Activated CD4-positive, alpha-beta T cell treated with anti-CD3 and anti-CD28 coated beads, Interleukin-2, amount 10 ng/mL, durations not matched to agents 7 days and 5 days (primary cell): ENCODE results near the gene LNPEP. TPM values are rescaled to one million over a fixed set of nuclear protein-coding genes. Genes with fewer than 3 reads are reported as not detected.
"Not testable (repeated sequence)": the region's sequence is repeated elsewhere in the genome, so short reads cannot be mapped to it uniquely, and the experiment has no call there.

Source experiments
- CTCF ChIA-PET: fragments of 350-600 bp; sonication (Branson Sonifier 250); formaldehyde crosslinking; loops from one replicate; lab custom pipeline; 2021; ENCODE audit warnings: antibody characterized with exemption; lab: Charles Lee
- POLR2A ChIA-PET: fragments of 350-600 bp; sonication (Branson Sonifier 250); formaldehyde crosslinking; loops from one replicate; lab custom pipeline; 2021; ENCODE audit warnings: antibody characterized with exemption; lab: Charles Lee
- DNase-seq: peaks from one replicate; pipeline ENCODE4 v3.0.0-alpha.2; 2020
- H3K27ac Mint-ChIP-seq: one replicate; pipeline ENCODE4 v1.8.0; 2021; ENCODE audit warnings: mild to moderate bottlenecking, moderate library complexity, mixed read lengths
- H3K27me3 Mint-ChIP-seq: one replicate; pipeline ENCODE4 v1.8.0; 2021; ENCODE audit warnings: mixed read lengths
- H3K36me3 Mint-ChIP-seq: one replicate; pipeline ENCODE4 v1.8.0; 2021; ENCODE audit warnings: low read depth, mixed read lengths
- H3K4me1 Mint-ChIP-seq: one replicate; pipeline ENCODE4 v1.8.0; 2021; ENCODE audit warnings: mixed read lengths
- H3K4me3 Mint-ChIP-seq: one replicate; pipeline ENCODE4 v1.8.0; 2021; ENCODE audit warnings: mild to moderate bottlenecking, moderate library complexity, mixed read lengths
- H3K9me3 Mint-ChIP-seq: one replicate; pipeline ENCODE4 v1.8.0; 2021; ENCODE audit warnings: mixed read lengths
- total RNA-seq, 2 experiments: library from RNA; stranded (reverse); gene quantifications; one replicate each; pipeline ENCODE4 v1.2.3, GENCODE V29; 2021

Gene LNPEP
- total RNA-seq, 2 experiments from 2014 or later, result 91.4 to 97.2 TPM

GRCh38 chr5:97077246-97077645 is 141.4 kb downstream of the LNPEP start:
- no peak for DNase-seq
- peaks cover 5% of the 10 kb centered on the region for H3K27me3 Mint-ChIP-seq
- ChIA-PET CTCF (no interaction called here), POLR2A (no interaction called here)
- H3K9me3 Mint-ChIP-seq, result no peaks in the 10 kb centered on the region
- no peak overlapping the region for H3K4me3 Mint-ChIP-seq
- no peaks in the 10 kb centered on the region for H3K36me3 Mint-ChIP-seq
- H3K4me1 Mint-ChIP-seq, result peaks cover 21% of the 10 kb centered on the region
- H3K27ac Mint-ChIP-seq, result no peak overlapping the region

DNA sequence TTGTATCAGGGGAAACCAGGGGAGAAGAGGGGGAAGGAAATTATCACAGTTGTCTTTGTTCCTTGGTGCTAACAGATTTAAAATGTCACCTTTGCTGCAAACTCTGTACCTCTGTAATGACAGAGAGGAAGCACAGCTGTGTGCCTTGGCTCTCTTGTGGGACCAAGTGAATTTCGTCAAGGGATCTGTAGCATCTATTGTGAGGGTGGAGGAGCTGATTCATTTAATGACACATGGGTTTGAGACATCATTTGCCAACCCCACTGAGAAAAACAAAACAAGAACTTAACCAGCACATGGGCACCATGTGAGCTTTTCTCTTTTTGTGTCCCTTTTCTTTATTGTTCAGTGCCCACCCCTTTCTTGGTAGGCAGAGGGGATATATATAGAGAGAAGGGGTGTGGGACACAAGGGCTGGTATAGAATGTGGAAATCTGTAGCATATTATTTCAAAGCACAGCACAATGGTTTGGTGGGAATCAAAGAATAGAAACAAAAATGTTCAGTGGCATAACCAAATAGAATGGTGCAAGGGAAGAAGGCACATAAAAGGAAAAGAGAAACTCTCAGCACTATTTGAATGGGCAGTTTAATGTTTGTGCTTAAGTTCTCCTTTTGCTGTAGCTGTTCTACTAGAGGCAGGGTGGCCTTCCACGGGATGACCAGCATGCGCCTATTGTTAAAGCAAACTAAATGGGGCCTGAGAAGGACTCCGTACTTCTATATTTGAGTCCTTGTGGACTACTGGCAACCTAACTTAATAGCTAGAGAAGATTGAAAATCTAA is 143.3 kb downstream of the LNPEP start:
- Mint-ChIP-seq H3K27me3 (peaks cover 6% of the 10 kb centered on the region), H3K9me3 (peaks cover 2% of the 10 kb centered on the region), H3K4me1 (peaks cover 21% of the 10 kb centered on the region), H3K27ac (no peak overlapping the region), H3K36me3 (peaks cover 2% of the 10 kb centered on the region), H3K4me3 (no peak overlapping the region)
- DNase-seq, result no peak
- POLR2A ChIA-PET, result no interaction called here
- CTCF ChIA-PET, result interaction anchor here (1.6 kb wide), 1 partner anchor 11 kb away, joined by 4 read pairs; no protein-coding TSS in a partner anchor

DNA sequence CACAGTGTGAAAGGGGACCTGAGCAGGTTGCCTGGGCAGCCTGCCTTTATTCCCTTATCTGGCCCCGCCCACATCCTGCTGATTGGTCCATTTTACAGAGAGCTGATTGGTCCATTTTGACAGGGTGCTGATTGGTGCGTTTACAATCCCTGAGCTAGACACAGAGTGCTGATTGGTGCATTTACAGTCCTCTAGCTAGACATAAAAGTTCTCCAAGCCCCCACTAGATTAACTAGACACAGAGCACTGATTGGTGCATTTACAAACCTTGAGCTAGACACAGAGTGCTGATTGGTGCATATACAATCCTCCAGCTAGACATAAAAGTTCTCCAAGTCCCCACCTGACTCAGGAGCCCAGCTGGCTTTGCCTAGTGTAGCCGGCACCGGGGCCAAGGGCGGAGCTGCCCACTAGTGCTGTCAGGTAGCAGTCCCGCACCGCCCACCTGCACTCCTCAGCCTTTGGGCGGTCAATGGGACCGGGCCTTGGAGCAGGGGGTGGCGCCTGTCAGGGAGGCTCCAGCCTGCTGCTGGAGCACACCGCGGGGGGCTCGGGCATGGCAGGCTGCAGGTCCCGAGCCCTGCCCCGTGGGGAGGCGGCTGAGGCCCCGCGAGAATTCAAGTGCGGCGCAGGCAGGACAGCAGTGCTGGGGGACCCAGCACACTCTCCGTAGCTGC is 149.0 kb downstream of the LNPEP start:
- DNase-seq, H3K4me1 Mint-ChIP-seq, H3K27me3 Mint-ChIP-seq, H3K27ac Mint-ChIP-seq, H3K4me3 Mint-ChIP-seq, H3K36me3 Mint-ChIP-seq, H3K9me3 Mint-ChIP-seq, POLR2A ChIA-PET, CTCF ChIA-PET: not testable (repeated sequence)

DNA sequence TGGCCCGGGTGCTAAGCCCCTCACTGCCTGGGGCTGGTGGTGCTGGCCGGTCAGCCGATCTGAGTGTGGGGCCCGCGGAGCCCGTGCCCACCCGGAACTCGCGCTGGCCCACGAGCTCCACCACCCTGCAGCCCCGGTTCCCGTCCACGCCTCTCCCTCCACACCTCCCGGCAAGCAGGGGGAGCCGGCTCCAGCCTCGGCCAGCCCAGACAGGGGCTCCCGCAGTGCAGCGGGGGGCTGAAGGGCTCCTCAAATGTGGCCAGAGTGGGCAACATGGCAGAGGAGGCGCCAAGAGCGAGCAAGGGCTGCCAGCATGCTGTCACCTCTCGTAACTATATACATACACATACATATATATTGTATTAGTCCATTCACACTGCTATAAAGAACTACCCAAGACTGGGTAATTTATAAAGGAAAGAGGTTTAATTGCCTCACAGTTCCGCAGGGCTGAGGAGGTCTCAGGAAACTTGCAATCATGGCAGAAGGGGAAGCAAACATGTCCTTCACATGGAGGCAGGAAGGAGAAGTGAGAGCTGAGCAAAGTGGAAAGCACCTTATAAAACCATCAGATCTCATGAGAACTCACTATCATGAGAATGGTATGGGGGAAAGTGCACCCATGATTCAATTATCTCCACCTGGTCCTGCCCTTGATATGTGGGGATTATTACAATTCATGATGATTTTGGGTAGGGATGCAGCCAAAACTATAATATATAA is 149.7 kb downstream of the LNPEP start:
- H3K27me3 Mint-ChIP-seq, result peaks cover 11% of the 10 kb centered on the region
- H3K36me3 Mint-ChIP-seq, result peaks cover 5% of the 10 kb centered on the region
- no peak overlapping the region for H3K27ac Mint-ChIP-seq
- ChIA-PET POLR2A (no interaction called here), CTCF (no interaction called here)
- peaks cover 8% of the 10 kb centered on the region for H3K4me1 Mint-ChIP-seq
- no peak for DNase-seq
- peaks cover 6% of the 10 kb centered on the region for H3K9me3 Mint-ChIP-seq
- no peak overlapping the region for H3K4me3 Mint-ChIP-seq

Other genes with a start within 250 kb of the LNPEP start
- gene ERAP1, start 128.1 kb upstream of the LNPEP start, total RNA-seq, result 100 to 1,000 TPM; 117 to 161 TPM
- gene ERAP2, start 59.6 kb upstream of the LNPEP start, total RNA-seq, result 100 to 1,000 TPM; 122 to 138 TPM
- not detected for gene LIX1, start 206.5 kb downstream of the LNPEP start, total RNA-seq
- 10 to 100 TPM; 22.7 to 25.2 TPM for gene RIOK2, start 247.2 kb downstream of the LNPEP start, total RNA-seq